AG08396 (cell line): ENCODE data around the gene PSG7.
A peak's percentile ranks its signal among the peaks of the same experiment; 100 is the strongest.
"Not testable (repeated sequence)": the region's sequence is repeated elsewhere in the genome, so short reads cannot be mapped to it uniquely, and the experiment has no call there.

ENCODE experiments used
- DNase-seq: peaks from one replicate; pipeline ENCODE4 v3.0.0; 2012; ENCODE audit warnings: low spot score, mixed read lengths

The PSG7 gene

DNA sequence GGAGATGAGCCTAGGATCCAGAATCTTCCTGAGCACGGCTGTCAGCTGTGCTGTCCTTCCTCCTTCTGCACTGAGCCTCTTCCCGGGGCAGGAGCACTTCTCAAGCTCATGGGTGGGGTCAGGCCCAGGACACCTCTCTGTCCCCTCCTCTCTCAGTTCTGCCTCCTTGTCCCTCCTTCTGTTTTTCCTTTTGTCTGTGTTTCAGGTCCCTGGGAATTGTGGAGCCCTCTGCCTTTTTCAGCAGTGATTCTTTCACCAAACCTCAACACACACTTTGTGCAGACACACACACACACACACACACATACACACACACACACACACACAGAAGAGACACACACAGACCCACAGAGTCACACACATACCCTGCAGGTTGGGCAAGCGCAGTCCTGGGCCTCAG is at the start of gene PSG7:
Gene PSG7 (minus strand): TSS at position 101 of the 400 bp plus-strand sequence. CDS start 131 bp downstream, outside the sequence.
- not testable (repeated sequence) for DNase-seq

DNA sequence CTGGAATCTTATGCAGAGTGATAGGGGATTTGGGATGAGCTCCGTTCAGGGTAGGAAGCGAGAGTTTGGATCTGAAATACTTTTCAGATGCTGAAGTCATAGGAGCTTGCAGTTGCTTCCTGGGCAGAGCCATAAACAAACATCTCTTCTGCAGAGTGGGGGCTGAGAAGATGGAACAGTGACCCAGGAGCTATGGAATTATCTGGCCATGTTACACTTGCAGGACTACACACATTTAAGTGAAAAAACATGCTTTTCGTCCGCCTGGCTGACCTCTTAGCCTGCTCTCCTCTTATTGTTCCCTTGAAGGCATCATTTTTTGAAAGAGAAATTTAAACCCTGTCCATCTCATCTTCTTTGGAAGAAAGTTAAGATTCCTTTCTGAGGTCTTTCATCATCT is 48.6 kb upstream of the PSG7 start:
- no peak for DNase-seq

DNA sequence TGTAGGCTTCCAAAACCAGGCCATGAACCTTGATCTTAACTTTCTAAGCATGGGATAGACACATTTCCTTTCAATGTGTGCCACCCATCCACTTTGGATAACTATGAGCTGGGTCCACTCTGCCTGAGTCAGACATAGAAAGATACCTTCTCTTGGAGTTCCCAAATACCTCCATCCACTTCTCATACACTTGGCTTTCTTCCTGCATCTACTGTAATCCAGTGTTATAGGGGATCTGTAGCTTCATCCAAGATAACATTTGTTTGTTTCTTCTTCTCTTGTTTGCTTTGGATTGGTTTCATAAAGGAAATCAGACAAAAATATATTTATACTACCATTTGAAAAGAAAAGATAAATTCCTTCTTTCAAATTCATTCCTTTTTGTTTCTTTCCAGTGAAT is 45.1 kb upstream of the PSG7 start:
- not testable (repeated sequence) for DNase-seq

DNA sequence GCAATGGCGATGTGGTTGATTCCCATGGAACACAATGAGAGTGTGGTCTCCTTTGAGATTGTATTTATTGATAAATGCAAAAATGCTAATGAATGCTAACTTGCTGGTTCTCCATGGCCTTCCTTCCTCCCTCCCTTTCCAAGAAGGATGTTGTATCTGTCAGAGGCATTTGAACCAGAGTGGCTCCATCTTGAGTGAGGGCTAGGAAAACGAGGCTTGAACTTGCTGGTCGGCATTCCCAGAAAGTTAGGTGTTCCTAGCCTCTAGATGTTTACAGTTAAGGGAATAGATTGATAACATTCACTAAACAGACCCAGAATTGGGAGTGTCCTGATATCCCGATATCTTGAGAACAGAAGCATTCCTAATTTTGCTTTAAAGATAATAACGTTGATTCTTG is 34.4 kb upstream of the PSG7 start:
- DNase-seq: not testable (repeated sequence)

GRCh38 chr19:42965176-42965575 is 28.2 kb upstream of the PSG7 start:
- peak; percentile 34 for DNase-seq

DNA sequence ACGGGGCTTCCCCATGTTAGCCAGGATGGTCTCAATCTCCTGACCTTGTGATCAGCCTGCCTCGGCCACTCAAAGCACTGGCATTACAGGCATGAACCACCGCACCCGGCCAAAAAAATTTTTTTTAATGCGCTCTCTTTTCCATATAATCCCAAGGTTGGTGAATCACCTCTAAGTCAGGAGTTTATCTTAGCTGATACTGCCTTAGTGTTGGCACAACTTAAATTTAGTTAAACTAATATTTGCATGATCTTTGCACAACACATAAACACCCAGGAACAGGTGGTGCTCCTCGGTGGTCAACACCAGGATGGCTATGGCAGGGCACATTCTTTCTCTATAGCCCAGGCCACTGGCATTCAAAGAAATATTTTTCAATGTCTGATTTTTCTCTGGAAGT is 24.1 kb upstream of the PSG7 start:
- DNase-seq: no peak

DNA sequence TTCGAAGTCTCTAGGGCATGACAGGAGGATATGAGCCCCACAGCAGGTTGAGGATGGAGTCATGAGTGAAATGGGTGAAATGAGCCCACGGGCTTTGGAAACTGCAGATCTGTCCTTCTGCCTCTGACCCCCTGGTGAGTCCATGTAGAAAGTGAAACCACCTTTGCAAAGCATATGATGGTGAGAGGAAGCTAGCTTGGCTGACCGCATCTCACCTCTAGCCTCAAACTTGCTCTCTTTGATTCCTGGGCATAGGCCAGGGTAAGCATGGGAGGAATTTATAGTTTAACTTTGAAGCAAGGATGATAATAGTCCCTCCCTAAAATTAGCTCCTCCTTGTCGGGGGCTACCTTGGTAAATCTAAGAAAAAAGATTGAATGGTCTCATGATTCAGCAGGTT is 15.1 kb upstream of the PSG7 start:
- DNase-seq: not testable (repeated sequence)

DNA sequence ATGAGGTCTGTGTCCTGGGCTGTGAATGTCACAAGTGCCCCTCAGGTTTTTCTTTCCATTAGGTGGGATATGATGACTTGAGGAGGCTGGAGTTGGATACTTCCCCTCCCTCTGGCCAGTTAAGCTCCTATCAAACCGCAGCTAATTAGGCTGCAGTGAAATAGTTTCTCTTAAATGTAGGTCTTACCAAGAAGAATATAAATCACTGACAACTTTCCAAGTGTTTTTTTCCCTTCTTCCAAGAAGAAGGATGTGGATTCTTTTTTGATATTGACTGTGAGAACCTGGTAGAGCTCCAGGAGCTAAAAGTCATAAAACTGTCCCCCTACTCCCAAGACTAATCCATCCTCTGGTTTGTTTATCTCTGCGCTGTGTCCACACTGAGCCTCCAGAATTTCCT is 14.5 kb upstream of the PSG7 start:
- not testable (repeated sequence) for DNase-seq

DNA sequence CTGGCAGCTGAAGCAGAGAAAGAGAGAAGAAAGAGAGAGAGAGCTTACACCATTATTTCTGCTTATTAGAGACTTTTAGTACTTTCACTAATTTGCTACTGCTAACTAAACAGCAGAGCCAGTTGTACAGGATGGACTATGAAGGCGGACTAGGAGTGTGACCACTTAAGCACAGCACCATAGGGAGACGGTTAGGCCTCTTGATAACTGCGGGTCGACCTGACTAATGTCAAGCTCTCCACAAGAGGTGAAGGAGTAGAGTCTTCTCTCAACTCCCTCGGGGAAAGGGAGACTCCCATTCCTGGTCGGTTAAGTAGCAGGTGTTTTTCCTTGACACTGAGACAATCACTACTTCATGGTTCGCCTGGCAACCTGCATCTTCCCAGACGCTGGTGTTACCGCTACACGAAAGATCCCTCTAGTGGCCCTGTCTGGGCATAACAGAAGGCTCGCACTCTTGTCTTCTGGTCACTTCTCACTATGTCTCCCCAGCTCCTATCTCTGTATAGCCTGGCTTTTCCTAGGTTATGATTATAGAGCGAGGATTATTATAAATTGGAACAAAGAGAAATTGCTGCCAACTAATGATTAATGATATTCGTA is 5.3 kb upstream of the PSG7 start:
- no peak for DNase-seq

DNA sequence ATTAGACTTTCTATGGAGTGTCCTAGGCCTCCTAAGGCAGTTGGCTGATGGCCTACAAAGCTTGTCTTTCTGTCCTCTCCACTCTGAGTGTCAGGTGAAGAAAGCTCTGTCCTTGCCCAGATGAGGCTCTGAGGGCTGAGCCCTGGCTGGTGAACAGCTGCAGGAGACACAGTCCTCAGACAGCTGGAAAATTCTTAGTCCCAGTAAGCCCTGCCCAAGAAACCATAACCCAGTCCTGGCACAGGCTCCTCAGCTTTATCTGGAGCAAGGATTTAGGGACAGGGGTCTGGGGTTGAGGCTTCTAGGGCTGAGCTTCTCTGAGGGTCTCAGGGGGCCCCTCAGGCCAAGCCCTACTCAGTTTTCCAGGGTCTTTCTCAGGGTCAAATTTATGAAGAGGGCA is 2.3 kb downstream of the PSG7 start:
- not testable (repeated sequence) for DNase-seq

DNA sequence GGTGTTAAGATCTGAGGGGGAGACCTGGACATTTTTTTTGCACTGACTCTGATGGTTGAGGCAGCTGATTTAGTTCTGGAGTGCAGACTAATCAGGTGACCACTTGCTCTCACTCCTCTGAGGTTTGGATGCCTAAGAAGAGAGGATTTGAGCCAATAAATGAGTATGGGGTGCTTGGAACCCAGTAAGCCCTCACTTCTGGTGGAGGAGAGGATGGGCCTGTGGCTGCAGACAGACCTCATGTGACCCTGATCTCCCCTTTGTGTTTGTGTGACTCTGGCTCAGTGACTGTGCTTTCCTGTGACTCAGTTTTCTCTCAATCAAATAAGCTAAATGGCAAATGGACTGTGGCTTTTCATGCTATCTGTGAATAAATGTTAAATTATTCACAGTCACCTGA is 2.8 kb downstream of the PSG7 start:
- not testable (repeated sequence) for DNase-seq

DNA sequence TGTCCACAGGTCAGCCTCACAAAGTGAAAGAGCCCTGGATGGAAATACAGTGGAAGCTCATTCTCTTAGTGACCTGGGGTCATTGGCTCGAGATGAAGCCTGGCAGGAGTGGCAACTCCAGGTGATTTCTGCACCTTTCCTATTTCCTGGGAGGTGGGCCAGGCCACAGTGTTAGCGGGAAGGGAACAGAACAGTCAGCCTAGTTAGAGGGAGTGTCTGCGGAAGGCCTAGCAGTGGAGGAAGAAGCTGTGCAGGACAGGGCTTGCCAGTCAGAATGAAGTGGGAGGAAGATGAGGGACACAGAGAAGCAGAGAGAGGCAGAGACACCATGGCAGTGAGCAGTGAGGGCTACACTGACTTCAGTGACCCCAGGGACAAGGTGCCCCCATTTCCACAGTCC is 3.6 kb downstream of the PSG7 start:
- not testable (repeated sequence) for DNase-seq

DNA sequence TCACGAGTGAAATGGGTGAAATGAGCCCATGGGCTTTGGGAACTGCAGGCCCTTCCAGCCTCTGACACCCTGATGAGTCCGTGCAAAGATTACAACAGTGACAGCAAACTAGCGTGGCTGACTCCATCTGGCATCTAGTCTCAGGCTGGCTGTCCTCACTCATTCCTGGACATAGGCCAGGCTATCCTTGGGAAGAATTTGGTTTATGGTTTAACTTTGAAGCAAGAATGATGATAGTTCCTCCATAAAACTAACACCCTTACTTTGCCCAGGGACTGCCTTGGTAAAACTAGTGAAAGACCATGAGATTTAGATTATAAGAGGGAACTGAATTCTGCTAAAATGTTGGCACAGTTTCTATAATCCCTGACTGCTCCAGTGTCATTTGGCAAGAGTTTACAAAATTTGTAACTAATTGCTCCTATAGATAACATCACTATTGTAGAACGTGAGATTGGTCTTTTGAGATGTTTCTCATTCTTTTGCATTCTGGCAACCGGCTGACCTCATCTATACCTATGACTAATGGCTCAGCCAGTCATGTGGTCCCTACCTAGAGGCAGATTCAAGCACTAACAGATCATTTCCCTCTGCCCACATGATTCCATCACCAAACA is 4.4 kb downstream of the PSG7 start:
- DNase-seq: peak; percentile 58

DNA sequence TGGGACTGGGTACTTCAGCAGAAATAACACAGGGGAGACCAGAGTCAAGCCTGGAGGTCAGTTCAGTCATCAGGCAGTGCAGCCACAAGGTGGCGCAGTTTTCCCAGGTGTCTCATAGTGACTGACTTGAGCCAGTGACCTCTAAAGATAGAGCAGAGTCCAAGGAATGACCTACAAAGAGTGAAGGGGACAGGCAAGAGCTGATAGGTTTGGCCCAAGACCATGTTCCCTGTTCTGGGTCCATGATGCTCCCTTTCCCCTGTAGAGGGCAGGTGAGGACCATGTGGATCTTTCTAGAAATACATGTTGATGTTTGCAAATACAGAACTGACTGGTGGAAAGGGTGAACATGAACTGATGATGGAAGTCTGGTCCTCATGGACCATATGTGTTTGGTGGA is 6.8 kb downstream of the PSG7 start:
- peak; percentile 8 for DNase-seq

DNA sequence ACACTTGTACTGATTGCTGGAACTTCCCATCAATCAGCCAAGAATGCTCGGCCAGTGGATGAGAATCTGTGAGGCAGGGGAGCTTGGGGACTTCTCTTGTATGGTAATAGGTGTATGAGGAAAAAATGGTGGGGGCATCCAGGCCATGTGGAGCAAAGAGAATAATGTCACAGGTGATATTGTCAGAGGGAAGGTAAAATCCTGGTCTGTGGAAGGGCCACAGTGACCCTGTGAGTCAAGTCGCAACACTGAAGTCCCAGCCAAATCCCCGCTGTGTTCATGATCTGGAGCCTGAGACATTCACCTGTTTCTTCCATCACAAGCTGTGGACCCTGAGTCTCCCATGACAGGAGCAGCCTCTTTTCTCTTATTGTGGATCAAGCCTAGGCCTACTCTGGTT is 8.1 kb downstream of the PSG7 start:
- no peak for DNase-seq

DNA sequence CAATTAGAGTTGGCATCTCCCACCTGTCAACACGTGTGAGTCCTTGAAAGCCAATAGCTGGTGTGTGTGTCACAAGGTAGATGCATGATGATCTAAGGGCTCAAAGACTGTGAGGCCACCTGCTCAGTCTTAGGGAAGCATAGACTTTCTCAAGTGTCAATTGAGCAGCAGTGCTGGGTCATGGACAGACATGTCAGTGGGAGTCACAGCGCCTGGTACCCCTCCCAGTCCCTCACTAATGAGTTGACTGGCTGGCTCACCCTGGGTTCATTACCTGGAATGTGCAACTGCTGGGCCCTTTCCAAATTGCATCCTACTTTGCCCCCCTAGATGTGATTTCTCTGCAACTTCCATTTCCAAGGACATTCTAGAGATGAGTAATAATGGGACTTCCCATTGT is 10.2 kb downstream of the PSG7 start:
- no peak for DNase-seq

GRCh38 chr19:42923106-42923505 is 13.9 kb downstream of the PSG7 start:
- peak; percentile 18 for DNase-seq

GRCh38 chr19:42920971-42921370 is 16.0 kb downstream of the PSG7 start:
- not testable (repeated sequence) for DNase-seq

DNA sequence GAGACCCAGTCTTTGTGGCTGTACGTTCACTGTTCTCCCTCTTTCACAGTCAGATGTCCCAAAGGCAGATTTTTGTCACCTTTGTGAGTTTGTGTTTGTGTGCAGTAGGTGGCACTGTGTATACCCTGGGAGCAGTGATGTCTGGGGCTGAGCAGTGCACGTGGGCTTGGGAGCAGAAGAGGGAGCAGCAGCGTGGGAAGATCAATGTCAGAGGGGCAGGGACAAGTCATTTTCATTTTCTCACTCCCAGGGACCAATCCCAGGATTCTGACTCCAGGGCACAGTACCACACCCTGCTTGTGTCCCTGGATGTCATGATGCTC is 17.3 kb downstream of the PSG7 start:
- no peak for DNase-seq

- not testable (repeated sequence) for DNase-seq
Measured at GRCh38 chr19:42919070-42919756, 17.8 kb downstream of the PSG7 start.

DNA sequence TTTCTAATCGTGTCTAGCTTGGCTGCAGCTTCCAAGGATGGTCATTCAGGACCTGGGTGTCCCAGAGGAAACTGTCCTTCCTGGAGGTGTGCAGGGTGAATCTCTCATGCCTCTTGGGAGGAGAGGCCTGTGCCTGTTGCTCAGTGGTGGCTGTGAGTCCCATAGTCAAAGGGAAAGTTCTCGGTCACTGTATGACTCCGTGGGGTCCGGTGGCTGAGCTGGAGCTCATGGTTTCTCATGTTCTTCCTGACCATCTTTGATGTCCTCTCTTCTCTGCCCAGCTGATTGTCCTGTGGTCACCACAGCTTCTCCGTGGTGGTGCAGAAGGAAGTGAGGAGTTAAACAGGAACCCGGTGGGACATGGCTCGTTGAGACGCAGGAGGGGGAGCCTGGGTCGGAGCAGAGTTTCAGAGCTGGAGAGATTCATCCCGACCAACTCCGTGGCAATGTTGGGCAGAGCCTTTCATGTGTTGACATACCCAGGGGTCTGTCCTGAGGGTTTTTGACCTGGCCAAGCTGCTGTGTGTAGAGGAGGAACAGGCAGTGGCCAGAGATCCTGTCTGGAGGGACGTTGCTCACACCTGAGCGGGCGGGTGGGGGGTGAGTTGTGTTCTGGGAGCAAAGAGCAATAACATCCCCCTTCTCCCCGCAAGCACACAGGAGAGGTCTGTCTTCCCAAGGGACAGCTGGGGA is 18.5 kb downstream of the PSG7 start:
- DNase-seq: not testable (repeated sequence)

- DNase-seq: not testable (repeated sequence)
Measured at GRCh38 chr19:42917634-42918033, 19.4 kb downstream of the PSG7 start, which contains the start of gene PSG6. TSS of gene PSG6 (minus strand) at chr19:42917894. CDS start at chr19:42917792, 102 bp downstream.

DNA sequence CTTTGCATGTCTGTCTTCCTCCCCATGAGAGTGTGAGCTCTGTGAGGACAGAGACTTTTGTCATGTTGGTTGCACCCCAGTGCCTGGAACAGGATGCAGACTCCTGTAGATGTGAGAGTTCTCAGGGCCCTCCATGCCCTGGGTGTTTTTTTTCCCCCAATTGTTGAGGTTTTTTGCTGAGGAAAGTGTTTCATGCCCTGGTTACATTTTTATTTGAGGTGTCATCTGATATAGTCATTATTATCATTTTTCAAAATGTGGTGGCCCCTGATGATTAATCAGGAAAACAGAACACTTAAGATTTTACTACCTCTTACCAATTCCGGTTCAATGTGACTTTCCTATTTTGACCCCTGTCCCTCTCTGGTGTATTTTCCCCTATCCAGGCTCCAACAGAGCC is 20.1 kb downstream of the PSG7 start:
- not testable (repeated sequence) for DNase-seq
